ENCODE data around the gene LRRTM1.

The LRRTM1 gene, protein sequence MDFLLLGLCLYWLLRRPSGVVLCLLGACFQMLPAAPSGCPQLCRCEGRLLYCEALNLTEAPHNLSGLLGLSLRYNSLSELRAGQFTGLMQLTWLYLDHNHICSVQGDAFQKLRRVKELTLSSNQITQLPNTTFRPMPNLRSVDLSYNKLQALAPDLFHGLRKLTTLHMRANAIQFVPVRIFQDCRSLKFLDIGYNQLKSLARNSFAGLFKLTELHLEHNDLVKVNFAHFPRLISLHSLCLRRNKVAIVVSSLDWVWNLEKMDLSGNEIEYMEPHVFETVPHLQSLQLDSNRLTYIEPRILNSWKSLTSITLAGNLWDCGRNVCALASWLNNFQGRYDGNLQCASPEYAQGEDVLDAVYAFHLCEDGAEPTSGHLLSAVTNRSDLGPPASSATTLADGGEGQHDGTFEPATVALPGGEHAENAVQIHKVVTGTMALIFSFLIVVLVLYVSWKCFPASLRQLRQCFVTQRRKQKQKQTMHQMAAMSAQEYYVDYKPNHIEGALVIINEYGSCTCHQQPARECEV

DNA sequence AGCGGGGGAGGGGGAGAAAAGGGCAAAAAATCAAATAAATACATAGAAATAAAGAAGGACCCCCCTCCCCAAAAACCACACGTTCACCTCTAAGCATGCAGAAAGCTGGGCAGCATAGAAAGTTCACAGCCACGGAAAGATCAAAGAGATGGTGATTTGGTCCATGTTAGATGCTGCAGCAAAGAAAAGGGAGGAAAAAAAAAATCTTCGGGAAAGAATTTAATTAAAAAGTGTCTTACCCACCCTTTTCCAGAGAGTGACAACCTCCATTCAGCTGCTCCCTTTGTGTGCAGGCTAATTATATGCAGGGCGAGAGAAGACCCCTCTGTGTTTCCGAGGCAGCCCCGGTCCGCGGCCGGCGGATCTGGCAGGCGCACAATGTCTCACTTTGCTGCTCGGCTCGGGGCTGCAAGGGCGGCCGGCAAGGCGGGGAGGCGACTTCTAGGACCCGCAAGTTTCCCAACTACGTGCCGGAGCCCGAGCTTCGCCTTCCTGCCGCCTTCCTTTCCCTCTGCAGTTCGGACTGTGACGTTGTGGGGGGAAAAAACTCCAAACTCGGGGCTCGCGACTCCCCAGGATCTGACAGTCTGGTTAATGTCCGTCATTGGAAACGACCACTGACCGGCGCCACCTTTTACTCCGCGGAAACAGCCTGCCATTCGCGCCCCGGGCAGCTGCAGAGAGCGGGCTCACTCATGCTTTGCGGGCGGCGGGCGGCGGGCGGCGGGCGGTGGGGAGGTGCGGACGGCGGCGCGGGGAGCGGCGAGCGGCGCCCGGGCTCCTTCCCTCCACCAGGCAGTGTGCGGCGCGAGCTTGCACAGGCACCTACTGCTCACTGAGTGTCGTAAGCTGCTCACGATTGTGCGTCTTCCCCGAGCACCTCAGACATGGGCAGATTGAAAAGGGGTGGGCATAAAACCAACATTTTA, at the start of gene LRRTM1:
LRRTM1 (minus strand) TSS at position 844 of the 929 bp plus-strand sequence. CDS start 933 bp downstream, outside the sequence.
- no peak for DNase-seq

DNA sequence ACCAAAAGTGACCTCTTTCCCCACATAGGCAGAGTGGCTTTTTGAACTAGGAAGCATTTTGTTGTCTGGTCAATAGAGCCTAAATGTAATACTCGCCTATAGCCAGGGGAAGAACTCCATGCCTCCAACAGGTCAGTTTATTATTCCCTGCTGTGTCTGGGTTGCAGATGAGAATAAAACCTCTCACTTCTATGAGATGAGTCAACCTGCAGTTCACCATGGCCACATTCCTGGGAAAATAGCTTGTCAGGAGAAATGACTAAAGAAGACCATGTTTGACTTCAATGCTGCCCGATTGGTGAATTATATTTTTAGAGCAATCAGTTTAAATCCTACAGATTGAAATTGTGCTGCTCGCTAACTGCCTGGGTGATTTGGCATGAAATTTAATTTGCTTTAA, 46.7 kb upstream of the LRRTM1 start:
- no peak for DNase-seq

DNA sequence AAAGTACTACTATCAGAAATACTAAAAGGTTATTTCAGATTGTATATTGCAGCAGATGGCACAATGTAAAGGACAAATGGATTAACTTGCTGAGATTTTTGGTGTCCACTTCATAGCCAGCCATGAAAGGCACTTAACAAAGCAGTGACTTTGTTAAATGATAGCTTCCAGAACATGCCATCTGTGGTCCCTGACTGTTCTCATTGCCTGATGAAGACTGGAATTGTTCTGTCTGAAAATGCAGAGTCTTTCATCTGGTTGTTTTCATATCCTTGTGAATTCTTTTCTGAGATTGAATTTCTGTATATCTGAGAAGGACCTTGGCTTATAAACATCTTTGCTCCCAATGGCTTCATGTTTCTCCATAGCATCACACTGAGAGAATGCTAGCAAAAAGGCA, 44.4 kb upstream of the LRRTM1 start:
- DNase-seq, result no peak

DNA sequence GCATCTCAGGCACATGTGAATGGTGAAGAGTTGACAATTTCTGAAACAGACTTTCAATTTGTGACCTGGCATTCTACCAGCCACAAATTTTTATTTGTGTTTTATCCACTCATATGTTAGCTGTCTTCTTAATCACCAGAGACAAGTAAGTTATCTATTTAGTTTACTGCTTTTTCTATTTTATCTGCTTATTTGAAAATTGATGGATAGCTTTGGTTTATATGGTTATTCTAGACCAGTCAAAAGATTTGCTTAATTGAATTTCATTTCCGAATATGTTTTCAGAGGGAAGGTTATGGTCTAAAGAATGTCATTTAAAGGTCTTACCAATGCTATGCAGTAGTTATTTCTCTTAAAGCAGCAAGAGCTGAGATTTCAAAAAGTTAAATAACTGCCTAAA, 43.5 kb upstream of the LRRTM1 start:
- no peak for DNase-seq

DNA sequence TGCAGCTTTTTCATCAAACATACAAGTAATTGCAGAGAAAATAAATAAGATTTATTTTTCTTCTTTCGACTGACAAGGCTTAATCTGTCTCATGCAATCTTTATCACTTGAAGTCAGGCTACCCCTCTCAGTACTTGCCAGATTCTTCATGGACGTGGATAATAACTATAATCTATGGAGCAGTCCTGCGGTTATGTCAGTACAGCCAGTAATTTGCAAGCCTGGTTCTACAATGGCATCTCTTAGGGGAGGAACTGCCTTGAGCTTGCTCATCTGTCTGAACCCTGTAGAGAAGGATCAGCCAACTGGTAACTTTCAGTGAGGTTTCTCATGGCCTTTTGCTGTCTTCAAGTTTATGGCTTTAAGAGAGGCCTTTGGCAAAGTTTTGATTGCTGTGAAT, 35.5 kb upstream of the LRRTM1 start:
- no peak for DNase-seq

DNA sequence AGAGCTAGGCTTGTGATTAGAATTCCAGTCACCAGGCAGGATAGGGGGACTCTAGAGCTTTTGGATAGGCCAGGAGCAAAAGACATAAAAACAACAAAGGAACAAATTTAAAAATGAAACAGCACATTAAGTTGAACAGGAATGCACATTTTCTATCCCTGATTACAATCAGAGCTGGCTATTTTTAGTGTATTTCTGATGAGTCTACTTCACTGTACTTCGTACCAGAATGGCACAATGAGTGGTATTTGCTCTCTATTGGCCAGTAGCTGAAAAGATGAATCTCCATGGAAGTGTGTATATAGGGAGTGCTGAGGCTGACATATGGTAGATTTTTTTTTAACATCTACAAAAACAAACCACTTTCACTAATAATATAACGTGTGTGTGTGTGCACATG, 34.2 kb upstream of the LRRTM1 start:
- DNase-seq, result no peak

DNA sequence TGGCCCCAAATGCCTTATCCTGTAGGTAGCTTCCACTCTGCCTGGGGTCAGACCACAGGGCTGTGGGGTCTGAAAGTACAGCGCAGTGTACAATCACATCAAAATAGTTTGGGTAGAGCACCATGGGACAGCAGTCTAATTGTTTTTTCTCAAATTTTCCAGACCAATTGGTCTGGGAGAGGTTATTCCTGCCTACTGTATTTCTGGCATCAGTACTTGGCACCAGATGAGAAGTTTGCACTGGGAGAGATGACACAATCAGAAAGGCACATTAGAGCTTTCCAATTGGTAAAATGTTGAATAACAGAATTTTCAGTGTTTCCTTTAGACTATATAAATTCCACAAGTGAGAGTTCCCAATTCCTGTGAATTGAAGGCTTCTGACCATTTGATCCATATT, 30.9 kb upstream of the LRRTM1 start:
- DNase-seq, result no peak

DNA sequence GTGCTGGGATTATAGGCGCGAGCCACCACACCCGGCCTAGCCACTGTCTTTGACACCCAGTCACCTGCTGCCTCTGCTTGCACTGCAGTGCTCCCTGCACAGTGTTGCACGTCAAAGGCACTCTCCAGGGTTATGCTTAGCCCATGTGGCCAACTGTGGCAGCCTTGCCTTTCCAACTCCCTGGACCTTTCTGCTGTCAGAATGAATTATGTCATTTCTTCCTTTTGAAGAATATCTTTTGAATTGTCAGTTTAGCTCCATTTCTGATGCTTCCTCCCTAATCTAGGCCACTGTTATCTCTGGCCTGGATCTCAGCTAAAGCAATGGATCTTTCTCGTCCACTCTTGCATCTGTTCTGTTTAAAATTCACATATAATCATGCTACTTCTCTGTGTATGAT, 29.3 kb upstream of the LRRTM1 start:
- no peak for DNase-seq

DNA sequence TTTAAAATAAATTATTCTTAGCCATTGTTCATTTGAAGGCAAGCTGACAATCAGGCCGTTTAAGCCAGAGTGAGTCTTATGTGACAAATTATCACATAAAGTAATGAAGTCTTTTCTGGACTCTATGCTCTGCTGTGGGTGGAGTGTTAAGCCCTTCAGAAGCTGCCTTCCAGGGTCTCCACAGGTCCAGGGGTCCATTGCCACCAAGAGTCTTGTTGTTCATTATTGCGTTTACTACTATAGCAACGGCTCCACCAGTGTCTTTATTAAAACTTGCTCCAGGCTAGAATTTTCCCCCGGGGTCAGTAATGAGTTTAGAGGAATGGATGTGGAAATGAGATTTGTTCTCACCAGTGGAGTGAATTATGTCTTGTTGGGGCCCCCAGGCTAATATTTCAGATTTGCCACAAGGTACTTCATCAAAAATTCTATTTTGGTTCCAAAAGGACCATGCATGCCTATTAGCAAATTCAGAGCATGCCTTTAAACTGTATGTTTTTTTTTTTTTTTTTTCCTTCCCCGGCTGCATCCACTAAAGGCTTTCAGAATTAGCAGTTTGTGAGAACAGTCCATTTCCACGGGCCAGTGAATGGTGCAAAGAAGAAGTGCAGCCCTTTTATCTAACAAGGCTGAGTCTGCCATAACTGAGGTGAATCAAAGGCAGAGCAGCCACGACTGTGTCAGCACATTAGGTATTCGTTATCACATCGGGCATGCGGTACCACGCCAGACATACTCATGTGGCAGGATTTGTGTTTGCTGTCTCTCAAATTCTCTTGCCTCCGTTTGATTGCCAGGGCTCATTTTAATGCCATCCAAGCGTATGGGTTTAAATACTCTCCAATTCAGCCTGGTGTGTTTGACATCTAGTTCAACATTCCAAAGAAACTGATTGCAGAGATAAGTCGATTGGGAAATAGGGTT, 26.2 kb upstream of the LRRTM1 start:
- no peak for DNase-seq

DNA sequence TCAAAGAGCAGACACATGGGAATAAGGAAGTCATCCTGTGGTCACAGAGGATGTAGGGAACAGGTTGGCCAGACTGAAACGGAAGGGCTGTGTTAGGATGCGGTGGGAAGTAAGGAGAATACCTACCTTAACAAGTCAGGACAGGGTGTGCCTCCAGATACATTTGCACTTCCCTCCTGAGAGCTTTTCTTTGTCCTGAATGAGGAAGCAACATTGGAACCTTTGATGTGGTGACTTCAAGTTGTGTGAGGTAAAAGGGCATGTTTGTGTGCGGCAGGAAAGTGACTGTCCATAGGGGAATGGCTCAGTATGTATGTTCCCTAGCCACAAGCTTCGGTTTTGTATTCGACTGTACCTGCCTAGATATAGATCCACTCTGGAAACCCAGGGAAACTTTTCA, 24.9 kb upstream of the LRRTM1 start:
- DNase-seq, result no peak

DNA sequence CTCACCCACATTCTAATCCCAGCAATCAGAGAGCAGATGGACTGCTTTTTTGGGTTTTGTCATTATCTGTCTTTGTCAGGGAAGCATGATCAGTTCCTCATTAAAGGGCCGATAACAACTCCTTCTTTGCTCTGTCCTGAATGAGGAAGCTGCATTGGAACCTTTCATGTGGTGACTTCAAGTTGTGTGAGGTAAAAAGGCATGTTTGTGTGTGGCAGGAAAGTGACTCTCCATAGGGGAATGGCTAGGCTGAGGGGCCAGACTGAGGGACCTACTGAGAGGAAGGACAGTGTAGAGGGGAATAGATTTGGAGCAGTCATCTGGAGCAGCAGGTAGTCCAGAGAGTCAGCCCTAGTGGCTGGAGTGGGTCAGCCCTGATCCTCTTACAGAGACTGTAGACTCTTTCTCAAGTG, 23.6 kb upstream of the LRRTM1 start:
- DNase-seq, result no peak

DNA sequence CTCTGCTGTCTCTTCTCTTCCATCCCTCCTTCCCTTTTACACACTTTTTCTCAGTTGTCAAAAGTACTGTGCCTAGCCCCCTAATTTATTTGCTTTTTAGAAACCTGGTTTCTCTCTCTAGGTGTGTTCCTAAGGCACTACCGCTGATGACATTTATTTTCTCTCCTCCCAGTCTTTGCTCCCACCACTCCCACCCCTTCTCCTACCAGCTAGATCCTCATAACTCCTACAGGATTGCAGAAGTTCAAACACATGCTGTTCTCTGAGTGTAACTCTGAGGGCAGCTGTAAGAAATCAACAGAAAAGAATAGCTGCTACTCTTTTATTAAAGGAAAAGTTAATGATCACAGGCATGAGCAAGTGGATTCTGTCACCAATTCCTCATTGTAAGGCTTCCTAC, 22.3 kb upstream of the LRRTM1 start:
- no peak for DNase-seq

DNA sequence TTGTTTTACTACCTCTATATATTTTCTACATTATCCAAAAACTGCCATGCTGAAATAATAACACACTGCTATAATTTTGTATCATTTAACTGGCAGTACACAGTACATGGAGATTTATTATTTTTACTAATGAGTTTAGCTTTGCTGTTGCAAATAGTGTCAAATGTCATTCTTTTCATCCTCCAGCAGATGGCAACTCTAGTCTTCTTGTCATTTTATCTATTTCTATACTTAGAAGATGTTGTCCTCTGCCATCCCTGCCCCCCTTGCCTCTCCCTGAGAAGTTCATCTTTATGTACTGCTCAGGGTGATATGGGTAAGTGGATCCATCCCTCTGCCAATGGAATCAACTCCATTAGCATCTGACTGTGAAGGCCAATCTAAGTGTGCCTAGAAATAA, 21.7 kb upstream of the LRRTM1 start:
- DNase-seq, result no peak

DNA sequence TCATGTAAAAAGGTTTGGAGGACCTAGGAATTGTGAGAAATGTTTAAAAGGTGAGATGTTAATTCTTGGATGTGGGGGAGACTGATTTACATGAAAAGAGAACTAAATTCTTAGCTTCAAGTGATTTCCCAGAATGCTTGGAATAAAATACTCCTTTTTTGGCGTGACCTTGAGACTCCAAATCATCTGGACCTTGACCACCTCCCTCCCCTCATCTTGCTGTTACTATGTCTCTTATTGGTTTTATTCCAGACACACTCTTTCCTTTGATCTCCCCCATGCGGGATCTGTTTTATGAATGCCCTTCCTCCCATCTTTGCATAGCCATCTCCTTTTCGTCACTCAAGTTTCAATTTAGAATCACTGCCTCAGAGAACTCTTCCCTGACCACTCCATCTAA, 20.0 kb upstream of the LRRTM1 start:
- DNase-seq, result no peak

DNA sequence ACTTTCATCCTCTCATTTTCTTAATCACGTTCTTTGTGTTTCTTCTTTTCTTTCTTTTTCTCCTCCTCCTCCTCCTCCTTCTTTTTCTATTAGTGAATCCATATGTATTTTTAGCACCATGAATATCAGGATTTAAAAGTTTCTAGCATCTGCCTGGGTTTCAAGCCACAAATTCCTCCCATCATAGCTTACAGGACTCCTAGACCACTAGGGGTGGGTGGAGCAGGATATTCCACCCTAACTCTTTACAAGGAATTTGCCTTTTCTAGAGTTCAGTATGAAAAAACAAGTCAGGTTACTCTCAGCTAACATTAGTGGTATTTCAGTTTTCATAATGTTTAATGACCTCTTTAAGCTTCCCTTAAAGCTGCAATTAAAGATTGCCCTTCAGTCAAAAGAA, 19.1 kb upstream of the LRRTM1 start:
- DNase-seq, result no peak

DNA sequence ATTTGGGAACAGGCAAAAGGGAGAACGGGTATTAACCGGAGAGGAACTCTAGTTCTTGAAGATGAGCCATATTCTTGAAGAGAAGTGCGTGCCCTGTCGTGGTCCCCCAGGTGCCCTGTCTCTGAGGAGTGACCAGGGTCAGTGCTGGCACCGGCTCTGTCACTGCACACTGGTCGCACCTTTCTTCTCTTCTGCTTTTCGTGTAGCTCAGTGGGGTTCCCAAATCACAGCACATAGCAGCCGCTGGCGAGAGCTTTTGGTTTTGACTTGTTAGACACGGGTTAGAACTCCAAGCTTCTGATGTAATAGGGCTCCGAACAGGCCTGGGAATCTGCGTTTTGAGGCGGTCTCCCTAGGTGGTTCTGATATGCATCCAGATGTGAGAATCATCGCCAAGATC, 18.4 kb upstream of the LRRTM1 start:
- DNase-seq, result no peak

DNA sequence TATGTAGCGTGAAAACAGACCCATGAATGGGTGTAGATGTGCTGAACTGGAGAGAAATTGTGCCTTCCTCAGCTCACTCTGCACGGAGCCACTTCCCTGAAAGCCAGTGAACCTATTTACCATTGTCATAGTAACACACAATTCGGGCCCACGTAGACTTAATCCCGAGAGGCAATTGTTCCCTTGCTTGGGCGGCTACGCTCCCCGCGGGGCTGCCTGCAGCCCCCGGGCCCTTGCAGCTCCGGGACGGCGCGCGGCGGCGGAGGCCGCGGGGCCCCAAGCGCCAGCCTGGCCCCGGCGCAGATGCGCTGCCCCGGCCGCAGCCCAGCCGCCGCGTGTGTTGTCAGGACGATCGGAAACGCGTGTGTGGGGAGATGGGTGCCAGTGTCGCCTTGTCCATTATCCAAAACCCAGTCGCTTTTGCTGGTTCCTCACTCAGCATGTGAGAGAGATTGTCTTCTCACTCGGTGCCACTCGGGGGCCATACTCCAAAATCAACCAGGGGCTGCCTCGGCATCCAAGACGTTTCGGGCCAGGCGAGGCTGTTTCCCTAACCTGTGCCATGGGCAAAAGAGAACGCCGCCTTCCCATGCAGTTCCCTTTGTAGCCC, 17.9 kb upstream of the LRRTM1 start:
- DNase-seq, result no peak

DNA sequence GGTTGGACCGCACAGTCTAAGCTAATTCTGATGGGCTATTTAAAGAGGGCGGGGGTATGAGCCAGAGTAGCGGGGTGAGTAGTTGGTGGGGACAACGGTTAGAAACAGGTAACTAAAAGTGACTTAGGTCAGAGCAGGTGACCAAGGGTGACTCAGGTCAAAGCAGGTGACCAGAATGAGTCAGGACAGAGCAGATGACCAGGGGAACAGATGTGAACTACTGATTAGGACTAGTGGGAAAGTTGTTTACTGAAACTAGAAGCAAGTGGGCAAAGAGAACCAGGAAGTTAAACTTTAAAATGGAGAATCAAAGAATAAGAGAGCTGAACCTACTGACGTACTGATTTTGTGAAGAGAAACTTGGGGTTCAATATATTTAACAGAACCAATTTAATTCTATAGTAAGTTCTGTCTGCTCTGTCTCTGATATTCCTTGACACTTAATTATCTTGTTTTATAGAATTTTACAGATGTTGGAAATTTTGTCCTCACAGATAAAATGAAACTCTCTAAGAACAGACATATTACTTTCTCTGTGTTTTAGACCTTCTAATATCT, 7.8 kb upstream of the LRRTM1 start:
- DNase-seq, result no peak

DNA sequence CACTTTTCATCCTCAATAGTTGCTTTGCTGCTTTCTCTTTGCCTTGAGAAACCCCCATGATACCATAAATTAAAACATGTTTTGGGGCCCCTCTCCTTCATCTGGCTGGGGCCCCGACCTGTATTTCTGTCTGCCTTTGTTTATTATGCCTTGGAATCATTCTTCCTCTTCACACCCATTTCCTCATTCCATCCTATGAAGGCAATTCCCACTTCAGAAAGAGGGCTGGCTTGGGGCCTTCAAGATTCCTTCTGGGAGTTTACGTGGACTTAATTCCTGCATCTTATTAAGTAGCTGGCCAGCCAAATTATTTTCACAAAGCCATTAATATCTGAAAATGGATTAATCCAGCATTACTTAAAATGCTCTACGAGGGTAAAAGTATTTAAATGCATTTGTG, 6.8 kb upstream of the LRRTM1 start:
- DNase-seq, result no peak

DNA sequence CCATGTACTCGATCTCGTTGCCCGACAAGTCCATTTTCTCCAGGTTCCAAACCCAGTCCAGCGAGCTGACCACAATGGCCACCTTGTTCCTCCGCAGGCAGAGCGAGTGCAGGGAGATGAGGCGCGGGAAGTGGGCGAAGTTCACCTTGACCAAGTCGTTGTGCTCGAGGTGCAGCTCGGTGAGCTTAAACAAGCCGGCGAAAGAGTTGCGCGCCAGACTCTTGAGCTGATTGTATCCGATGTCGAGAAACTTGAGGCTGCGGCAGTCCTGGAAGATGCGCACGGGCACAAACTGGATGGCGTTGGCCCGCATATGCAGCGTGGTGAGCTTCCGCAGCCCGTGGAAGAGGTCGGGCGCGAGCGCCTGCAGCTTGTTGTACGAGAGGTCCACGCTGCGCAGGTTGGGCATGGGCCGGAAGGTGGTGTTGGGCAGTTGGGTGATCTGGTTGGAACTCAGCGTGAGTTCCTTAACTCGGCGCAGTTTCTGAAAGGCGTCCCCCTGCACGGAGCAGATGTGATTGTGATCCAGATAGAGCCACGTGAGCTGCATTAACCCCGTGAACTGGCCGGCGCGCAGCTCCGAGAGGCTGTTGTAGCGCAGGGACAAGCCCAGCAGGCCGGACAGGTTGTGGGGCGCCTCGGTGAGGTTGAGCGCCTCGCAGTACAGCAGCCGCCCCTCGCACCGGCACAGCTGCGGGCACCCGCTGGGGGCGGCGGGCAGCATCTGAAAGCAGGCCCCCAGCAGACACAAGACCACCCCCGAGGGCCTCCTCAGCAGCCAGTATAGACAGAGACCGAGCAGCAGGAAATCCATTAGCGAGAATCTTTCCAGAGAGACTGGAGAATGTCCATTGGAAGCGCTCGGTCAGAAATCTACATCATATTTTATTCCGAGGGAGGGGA, 1.3 kb downstream of the LRRTM1 start:
- DNase-seq, result no peak

Data from inflammatory macrophage treated with lipopolysaccharide for 1 hour (primary cell).